ENCODE results near the gene ZFAND2B. TPM values are rescaled to one million over a fixed set of nuclear protein-coding genes. Genes with fewer than 3 reads are reported as not detected.
A peak's percentile ranks its signal among the peaks of the same experiment; 100 is the strongest.

ZFAND2B gene
- total RNA-seq, 3 donors from 2014 or later = 27.0 to 35.3 (median 31.7) TPM

GRCh38 chr2:219243291-219243761 is 36.7 kb downstream of the ZFAND2B start:
- H3K4me1 Mint-ChIP-seq (ENCODE audit: low read depth) = peaks cover 37% of the 10 kb centered on the region
- peak overlapping the region; percentile 41 for H3K4me3 Mint-ChIP-seq
- DNase-seq (no peak), ATAC-seq (no peak)
- H3K9me3 Mint-ChIP-seq = no peaks in the 10 kb centered on the region
- peaks cover 5% of the 10 kb centered on the region for H3K36me3 Mint-ChIP-seq (ENCODE audit: insufficient read depth)
- H3K27me3 Mint-ChIP-seq (ENCODE audit: low read depth) = no peaks in the 10 kb centered on the region

DNA sequence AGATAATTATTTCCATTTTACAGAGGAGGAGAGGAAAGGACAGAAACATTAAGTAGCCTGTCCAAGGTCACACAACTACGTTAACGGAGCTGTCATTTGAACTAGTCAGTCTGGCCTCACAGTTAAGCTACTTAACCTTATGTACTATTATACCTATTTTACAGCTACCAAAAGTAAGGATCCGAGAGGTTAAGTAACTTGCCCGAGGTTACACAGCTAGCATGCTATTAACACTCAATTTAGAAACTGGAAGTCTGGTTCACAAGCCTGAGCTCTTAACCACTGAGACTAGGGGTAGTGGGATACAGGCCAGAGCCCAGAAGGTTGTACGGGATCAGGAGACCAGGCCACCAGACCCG is 38.2 kb downstream of the ZFAND2B start:
- no peaks in the 10 kb centered on the region for H3K9me3 Mint-ChIP-seq
- peaks cover 52% of the 10 kb centered on the region for H3K4me1 Mint-ChIP-seq (ENCODE audit: low read depth)
- no peaks in the 10 kb centered on the region for H3K27me3 Mint-ChIP-seq (ENCODE audit: low read depth)
- peak overlapping the region; percentile 97 for H3K4me3 Mint-ChIP-seq
- DNase-seq (no peak), ATAC-seq (no peak)
- H3K36me3 Mint-ChIP-seq (ENCODE audit: insufficient read depth) = peaks cover 11% of the 10 kb centered on the region

- ATAC-seq = peak; percentile 77 to 78
These were observed 38.7 kb downstream of the ZFAND2B start, which contains the start of the genes GLB1L and STK16 for GRCh38 chr2:219245148-219245898. TSS of gene GLB1L (minus strand) at chr2:219245444. CDS start at chr2:219243573, 1,871 bp downstream. TSS of gene STK16 (plus strand) at chr2:219245479. CDS start at chr2:219246000, 521 bp downstream.

GRCh38 chr2:219245899-219246230 is 39.3 kb downstream of the ZFAND2B start:
- DNase-seq (no peak), ATAC-seq (peak in 1 of 2 donors; percentile 9)
- H3K27me3 Mint-ChIP-seq (ENCODE audit: low read depth) = no peaks in the 10 kb centered on the region
- peak overlapping the region; percentile 97 for H3K4me3 Mint-ChIP-seq
- peaks cover 18% of the 10 kb centered on the region for H3K36me3 Mint-ChIP-seq (ENCODE audit: insufficient read depth)
- H3K9me3 Mint-ChIP-seq = no peaks in the 10 kb centered on the region
- peaks cover 63% of the 10 kb centered on the region for H3K4me1 Mint-ChIP-seq (ENCODE audit: low read depth)

More at GRCh38 chr2:219245148-219245898, 38.7 kb downstream of the ZFAND2B start, which contains the start of the genes GLB1L and STK16:
- Mint-ChIP-seq H3K4me3 (peak within 1 kb of the TSS; percentile 97), H3K27me3 (ENCODE audit: low read depth) (no peaks in the 10 kb centered on the region), H3K9me3 (no peaks in the 10 kb centered on the region), H3K4me1 (ENCODE audit: low read depth) (peaks cover 57% of the 10 kb centered on the region), H3K36me3 (ENCODE audit: insufficient read depth) (peaks cover 13% of the 10 kb centered on the region)
- DNase-seq = peak; percentile 84

DNA sequence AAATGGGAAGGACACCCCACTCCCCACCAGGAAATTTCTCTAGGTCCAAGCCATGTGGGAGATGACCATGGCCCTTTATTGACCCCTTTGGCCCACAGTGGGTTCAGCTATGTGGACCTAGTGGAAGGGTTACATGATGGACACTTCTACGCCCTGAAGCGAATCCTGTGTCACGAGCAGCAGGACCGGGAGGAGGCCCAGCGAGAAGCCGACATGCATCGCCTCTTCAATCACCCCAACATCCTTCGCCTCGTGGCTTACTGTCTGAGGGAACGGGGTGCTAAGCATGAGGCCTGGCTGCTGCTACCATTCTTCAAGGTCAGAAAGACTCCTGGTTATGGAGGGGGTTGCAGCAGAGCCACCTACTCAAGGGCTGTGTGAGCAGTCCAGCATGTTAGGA is 40.0 kb downstream of the ZFAND2B start:
- Mint-ChIP-seq H3K9me3 (no peaks in the 10 kb centered on the region), H3K36me3 (ENCODE audit: insufficient read depth) (peaks cover 24% of the 10 kb centered on the region), H3K4me3 (peak overlapping the region; percentile 97), H3K4me1 (ENCODE audit: low read depth) (peaks cover 70% of the 10 kb centered on the region), H3K27me3 (ENCODE audit: low read depth) (no peaks in the 10 kb centered on the region)
- DNase-seq (no peak), ATAC-seq (no peak)

DNA sequence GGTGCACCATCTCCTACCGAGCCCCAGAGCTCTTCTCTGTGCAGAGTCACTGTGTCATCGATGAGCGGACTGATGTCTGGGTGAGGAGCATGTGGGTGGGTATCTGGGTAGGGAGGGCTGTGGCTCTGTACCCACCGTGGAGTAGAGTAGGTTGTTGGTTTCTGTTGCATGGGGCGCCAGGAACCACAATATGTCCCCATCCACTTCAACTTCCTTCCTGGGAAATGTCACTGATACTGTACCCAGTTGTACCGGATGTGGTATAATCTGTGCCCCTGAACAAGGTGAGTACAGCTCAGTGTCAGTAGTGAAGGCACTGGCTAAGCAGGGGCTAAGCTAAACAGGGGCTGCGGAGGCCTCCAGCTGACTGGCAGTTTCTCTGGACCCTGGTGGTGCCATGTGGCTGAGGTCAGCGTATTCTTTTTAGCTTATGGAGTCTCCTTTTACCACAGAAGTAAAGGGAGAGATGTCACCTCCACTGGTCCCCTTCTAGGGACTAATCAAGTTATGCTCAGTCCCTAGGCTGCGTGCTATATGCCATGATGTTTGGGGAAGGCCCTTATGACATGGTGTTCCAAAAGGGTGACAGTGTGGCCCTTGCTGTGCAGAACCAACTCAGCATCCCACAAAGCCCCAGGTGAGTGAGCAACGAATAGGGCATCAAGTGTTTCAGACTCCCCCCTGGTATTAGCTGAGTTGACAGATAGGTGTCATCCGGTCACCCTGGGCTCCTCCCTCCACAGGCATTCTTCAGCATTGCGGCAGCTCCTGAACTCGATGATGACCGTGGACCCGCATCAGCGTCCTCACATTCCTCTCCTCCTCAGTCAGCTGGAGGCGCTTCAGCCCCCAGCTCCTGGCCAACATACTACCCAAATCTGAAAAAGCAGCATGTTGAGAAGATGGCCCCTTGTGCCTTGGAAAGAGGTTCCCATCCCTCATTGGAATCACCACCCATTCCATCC is 41.4 kb downstream of the ZFAND2B start:
- peak; percentile 57 to 66 for ATAC-seq
- H3K4me1 Mint-ChIP-seq (ENCODE audit: low read depth) = peaks cover 80% of the 10 kb centered on the region
- H3K36me3 Mint-ChIP-seq (ENCODE audit: insufficient read depth) = peaks cover 30% of the 10 kb centered on the region

DNA sequence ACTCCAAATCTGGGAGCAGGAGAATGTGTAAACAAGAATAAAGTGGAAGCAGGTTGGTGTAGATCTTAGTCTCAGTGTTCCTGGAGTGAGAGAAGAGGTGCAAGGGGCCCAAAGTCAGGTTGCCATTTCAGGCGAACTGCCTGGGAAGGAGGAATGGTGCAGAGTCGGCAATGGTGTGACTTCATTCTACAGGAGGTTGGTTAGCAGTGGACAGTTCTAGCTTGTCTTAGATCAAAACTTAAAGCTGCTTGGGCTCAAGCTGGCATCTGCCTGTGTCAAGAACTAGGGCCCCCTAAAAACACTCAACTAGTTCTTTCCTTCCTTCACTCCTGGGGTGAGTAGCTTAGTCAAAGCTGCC is 42.2 kb downstream of the ZFAND2B start:
- H3K9me3 Mint-ChIP-seq = no peaks in the 10 kb centered on the region
- DNase-seq (no peak), ATAC-seq (no peak)
- H3K4me1 Mint-ChIP-seq (ENCODE audit: low read depth) = peaks cover 77% of the 10 kb centered on the region
- no peaks in the 10 kb centered on the region for H3K27me3 Mint-ChIP-seq (ENCODE audit: low read depth)
- peaks cover 30% of the 10 kb centered on the region for H3K36me3 Mint-ChIP-seq (ENCODE audit: insufficient read depth)
- H3K4me3 Mint-ChIP-seq = peak overlapping the region; percentile 86

More for the DNA sequence above, 41.4 kb downstream of the ZFAND2B start:
- H3K4me3 Mint-ChIP-seq = peak overlapping the region; percentile 62
- H3K27me3 Mint-ChIP-seq (ENCODE audit: low read depth) = no peaks in the 10 kb centered on the region
- peak; percentile 63 for DNase-seq
- no peaks in the 10 kb centered on the region for H3K9me3 Mint-ChIP-seq

GRCh38 chr2:219249203-219249980 is 42.8 kb downstream of the ZFAND2B start:
- Mint-ChIP-seq H3K4me3 (peak overlapping the region; percentile 86), H3K4me1 (ENCODE audit: low read depth) (peaks cover 74% of the 10 kb centered on the region), H3K36me3 (ENCODE audit: insufficient read depth) (peaks cover 30% of the 10 kb centered on the region), H3K27me3 (ENCODE audit: low read depth) (no peaks in the 10 kb centered on the region), H3K9me3 (no peaks in the 10 kb centered on the region)
- DNase-seq (peak; percentile 29), ATAC-seq (no peak)

DNA sequence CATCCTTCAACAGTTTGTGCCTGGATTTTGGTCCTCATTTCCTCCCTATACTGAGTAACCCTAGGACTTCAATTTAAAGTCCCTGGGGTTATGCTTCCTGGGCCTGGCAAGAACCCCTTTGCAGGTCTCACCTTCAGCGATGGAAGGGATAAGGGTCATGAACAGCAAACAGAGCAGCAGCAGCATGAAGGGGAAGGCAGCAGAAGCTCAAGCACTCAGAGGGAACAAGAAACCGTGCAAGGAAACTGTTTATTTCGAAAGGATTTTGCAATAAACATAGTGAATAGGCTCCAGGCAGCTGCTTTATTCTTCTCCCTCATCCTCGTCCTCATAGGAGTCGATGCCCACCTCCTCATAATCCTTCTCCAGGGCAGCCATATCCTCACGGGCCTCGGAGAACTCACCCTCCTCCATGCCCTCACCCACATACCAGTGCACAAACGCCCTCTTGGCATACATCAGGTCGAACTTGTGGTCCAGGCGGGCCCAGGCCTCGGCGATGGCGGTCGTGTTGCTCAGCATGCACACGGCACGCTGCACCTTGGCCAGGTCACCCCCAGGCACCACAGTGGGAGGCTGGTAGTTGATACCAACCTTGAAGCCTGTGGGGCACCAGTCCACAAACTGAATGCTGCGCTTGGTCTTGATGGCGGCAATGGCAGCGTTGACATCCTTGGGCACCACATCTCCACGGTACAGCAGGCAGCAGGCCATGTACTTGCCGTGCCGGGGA is 43.6 kb downstream of the ZFAND2B start:
- no peak for ATAC-seq
- peaks cover 30% of the 10 kb centered on the region for H3K36me3 Mint-ChIP-seq (ENCODE audit: insufficient read depth)
- H3K9me3 Mint-ChIP-seq = no peaks in the 10 kb centered on the region
- no peak for DNase-seq
- H3K27me3 Mint-ChIP-seq (ENCODE audit: low read depth) = no peaks in the 10 kb centered on the region
- peaks cover 74% of the 10 kb centered on the region for H3K4me1 Mint-ChIP-seq (ENCODE audit: low read depth)
- H3K4me3 Mint-ChIP-seq = peak overlapping the region; percentile 86

DNA sequence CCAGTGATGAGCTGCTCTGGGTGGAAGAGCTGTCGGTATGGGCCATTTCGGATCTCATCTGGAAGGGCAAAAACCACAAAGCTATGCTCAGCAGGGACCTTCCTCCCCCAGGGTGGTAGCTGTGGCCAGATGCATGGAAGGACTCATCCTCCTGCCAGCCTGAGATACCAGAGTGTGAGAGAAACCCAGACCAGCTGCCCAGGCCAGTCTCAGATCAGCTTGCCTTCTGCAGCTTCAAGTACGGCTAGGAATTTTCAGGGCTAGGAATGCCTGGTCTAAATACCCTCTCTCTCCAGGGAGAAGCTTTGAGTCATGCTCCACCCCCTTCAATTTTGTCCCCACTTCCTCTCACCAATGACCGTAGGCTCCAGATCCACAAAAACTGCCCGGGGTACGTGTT is 45.1 kb downstream of the ZFAND2B start:
- Mint-ChIP-seq H3K27me3 (ENCODE audit: low read depth) (no peaks in the 10 kb centered on the region), H3K36me3 (ENCODE audit: insufficient read depth) (peaks cover 30% of the 10 kb centered on the region), H3K4me3 (peak overlapping the region; percentile 86), H3K9me3 (no peaks in the 10 kb centered on the region), H3K4me1 (ENCODE audit: low read depth) (peaks cover 73% of the 10 kb centered on the region)
- no peak for ATAC-seq
- no peak for DNase-seq

DNA sequence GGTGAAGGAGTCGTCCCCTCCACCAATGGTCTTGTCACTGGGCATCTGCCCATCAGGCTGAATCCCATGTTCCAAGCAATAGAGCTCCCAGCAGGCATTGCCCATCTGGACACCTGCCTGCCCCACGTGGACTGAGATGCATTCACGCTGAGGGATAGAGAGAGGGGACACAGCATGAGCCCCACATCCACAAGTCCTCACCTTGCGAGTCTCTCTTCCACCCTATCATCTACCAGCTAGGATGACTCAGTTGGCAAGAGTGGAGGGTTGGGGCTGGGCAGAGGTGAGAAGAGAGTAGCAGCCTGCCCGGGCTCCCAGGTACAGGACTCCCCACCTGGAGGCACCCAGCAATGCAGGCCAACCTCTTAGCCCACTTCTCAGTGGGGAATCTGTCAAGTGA is 45.5 kb downstream of the ZFAND2B start:
- no peak for ATAC-seq
- peaks cover 69% of the 10 kb centered on the region for H3K4me1 Mint-ChIP-seq (ENCODE audit: low read depth)
- peaks cover 30% of the 10 kb centered on the region for H3K36me3 Mint-ChIP-seq (ENCODE audit: insufficient read depth)
- no peaks in the 10 kb centered on the region for H3K27me3 Mint-ChIP-seq (ENCODE audit: low read depth)
- H3K4me3 Mint-ChIP-seq = peak overlapping the region; percentile 86
- peak; percentile 36 for DNase-seq
- no peaks in the 10 kb centered on the region for H3K9me3 Mint-ChIP-seq

DNA sequence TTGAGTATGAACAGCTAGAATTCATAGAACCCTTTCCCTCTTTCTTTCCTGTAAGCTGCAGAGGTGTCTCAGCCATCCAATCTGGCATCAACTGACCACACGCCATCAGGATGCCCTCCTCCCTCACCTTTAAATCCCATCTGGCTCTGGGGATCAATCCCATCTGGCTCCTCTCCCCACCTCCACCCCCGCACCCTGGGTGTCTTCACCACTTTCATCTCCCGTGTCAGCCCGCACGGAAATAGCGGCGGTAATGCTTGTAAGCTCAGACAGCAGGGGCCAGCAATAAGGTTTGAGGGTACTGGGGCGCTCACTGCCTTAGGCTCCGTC is 46.0 kb downstream of the ZFAND2B start:
- Mint-ChIP-seq H3K4me1 (ENCODE audit: low read depth) (peaks cover 64% of the 10 kb centered on the region), H3K9me3 (no peaks in the 10 kb centered on the region), H3K36me3 (ENCODE audit: insufficient read depth) (peaks cover 30% of the 10 kb centered on the region), H3K4me3 (peak overlapping the region; percentile 86), H3K27me3 (ENCODE audit: low read depth) (no peaks in the 10 kb centered on the region)
- DNase-seq (peak; percentile 34), ATAC-seq (no peak)

DNA sequence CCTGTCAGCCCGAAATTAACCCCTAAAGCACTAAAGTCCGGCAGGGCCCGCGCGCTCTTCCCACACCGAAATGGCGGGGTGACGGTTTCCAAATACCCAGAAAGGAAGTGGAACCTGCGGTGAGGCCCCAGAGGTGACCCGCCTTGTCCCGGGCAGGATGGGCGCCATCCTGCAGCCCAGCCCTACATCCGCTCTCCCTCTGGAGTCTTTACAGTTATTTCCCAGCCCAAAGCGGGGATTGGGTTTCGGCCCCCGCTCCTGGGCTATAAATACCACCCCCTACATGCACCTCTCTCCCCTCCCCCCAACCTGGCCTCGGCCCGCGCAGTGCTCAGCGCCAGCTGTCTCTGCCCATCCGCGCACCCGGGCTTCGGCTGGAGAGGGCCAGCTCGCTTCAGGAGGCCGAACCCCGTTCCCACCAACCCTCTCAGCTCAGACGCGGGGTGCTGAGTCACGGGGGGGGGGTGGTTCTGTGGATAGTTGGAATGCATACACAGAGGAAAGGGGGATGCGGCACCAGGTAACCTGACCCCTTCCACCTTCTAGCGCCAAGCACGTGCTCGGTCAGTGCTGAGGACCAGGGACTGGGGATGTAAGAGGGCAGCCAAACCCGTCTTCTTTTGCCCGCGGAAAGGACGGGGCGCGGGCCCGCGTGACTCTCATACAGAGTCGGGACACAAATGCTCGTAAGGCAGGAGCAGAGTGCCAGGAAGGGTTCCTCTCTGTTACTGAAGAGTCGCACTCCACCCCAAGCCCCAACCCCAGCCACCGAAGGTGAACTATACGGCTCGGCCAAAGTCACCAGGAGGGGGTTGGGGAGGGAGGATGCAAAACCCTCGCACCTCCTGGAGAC is 46.5 kb downstream of the ZFAND2B start, which contains the start of gene TUBA4B:
TUBA4B (plus strand) TSS at position 344 of the 853 bp plus-strand sequence; CDS start at position 509, 165 bp downstream.
- Mint-ChIP-seq H3K9me3 (no peaks in the 10 kb centered on the region), H3K36me3 (ENCODE audit: insufficient read depth) (peaks cover 29% of the 10 kb centered on the region), H3K4me3 (peak within 1 kb of the TSS; percentile 86), H3K27me3 (ENCODE audit: low read depth) (no peaks in the 10 kb centered on the region), H3K4me1 (ENCODE audit: low read depth) (peaks cover 59% of the 10 kb centered on the region)
- DNase-seq = peak; percentile 36
- ATAC-seq = peak; percentile 15 to 16

All from activated T-cell treated with anti-CD3 and anti-CD28 coated beads, Interleukin-2, amount 50 U/mL, for 4 hours (primary cell).